ES-I3 (cell line): ENCODE data around the gene ZNF787.
"Not testable (repeated sequence)": the region's sequence is repeated elsewhere in the genome, so short reads cannot be mapped to it uniquely, and the experiment has no call there.

ENCODE experiments used
- H3K36me3 ChIP-seq: 2 replicates; pipeline ENCODE4 v1.6.1; 2013; ENCODE audit warnings: mild to moderate bottlenecking, low read length, control low read depth, moderate library complexity; ENCODE audit not compliant: insufficient read depth
- H3K4me1 ChIP-seq: 2 replicates; pipeline ENCODE4 v1.6.1; 2013; ENCODE audit warnings: mild to moderate bottlenecking, control low read depth, low read length; ENCODE audit not compliant: insufficient read depth
- H3K9ac ChIP-seq: 2 replicates; pipeline ENCODE4 v1.6.1; 2013; ENCODE audit warnings: low read depth, mild to moderate bottlenecking, low read length, moderate library complexity
- H3K9me3 ChIP-seq: 2 replicates; pipeline ENCODE4 v1.6.1; 2013; ENCODE audit warnings: mild to moderate bottlenecking, low read length, moderate library complexity; ENCODE audit not compliant: control insufficient read depth, insufficient read depth

ZNF787 gene

DNA sequence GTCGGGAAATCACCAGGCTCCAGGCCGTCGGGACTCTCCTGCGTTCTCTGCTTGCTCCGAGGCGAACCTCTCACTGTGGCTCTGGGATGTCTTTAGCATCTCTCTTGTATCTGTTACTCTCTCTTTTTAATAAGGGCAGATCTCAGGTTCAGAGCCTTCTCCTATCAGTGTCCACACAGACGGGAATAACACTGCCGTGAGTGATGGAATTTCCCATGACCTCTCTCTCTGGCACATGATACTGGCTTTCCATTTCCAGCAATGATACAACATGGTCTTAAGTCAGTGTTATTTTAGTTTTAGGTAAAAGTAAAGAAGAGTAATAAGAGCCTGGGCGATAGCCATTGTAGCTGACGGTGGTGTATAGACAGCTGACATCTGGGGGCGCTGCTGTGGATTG, 29.3 kb upstream of the ZNF787 start:
- Histone ChIP-seq H3K9ac (no peak overlapping the region), H3K9me3 (no peaks in the 10 kb centered on the region), H3K36me3 (no peaks in the 10 kb centered on the region; the same call in 1 of the 2 replicates), H3K4me1 (peaks cover 13% of the 10 kb centered on the region; the same call in 1 of the 2 replicates)

DNA sequence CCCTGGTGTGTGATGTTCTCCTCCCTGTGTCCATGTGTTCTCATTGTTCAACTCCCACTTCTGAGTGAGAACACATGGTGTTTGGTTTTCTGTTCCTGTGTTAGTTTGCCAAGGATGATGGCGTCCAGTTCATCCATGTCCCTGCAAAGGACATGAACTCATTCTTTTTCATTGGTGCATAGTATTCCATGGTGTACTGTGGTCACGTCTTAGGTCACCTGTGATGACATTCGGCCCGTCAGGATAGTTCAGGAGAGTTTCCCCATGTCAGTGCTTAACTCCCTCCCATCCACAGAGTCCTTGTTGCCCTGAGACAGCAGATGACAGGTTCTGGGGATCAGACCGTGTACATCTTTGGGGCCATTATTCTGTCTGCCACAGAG, 28.6 kb upstream of the ZNF787 start:
- Histone ChIP-seq H3K9ac (no peak overlapping the region), H3K4me1 (peaks cover 13% of the 10 kb centered on the region; the same call in 1 of the 2 replicates), H3K36me3 (no peaks in the 10 kb centered on the region; the same call in 1 of the 2 replicates), H3K9me3 (no peaks in the 10 kb centered on the region)

DNA sequence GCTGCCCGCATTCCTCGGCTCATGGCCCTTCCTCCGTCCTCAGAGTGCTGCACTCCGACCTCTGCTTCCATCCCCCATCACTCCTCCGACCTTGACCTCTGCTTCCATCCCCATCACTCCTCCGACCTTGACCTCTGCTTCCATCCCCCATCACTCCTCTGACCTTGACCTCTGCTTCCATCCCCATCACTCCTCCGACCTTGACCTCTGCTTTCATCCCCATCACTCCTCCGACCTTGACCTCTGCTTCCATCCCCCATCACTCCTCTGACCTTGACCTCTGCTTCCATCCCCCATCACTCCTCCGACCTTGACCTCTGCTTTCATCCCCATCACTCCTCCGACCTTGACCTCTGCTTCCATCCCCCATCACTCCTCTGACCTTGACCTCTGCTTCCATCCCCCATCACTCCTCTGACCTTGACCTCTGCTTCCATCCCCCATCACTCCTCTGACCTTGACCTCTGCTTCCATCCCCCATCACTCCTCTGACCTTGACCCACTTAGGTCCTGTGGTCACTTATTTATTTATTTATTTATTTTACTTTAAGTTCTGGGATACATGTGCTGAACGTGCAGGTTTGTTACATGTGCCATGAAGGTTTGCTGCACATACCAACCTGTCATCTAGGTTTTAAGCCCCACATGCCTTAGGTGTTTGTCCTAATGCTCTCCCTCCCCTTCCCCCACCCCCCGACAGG, 28.0 kb upstream of the ZNF787 start:
- H3K36me3 ChIP-seq, H3K9me3 ChIP-seq, H3K9ac ChIP-seq: not testable (repeated sequence)
- peaks cover 13% of the 10 kb centered on the region; the same call in 1 of the 2 replicates for H3K4me1 ChIP-seq

DNA sequence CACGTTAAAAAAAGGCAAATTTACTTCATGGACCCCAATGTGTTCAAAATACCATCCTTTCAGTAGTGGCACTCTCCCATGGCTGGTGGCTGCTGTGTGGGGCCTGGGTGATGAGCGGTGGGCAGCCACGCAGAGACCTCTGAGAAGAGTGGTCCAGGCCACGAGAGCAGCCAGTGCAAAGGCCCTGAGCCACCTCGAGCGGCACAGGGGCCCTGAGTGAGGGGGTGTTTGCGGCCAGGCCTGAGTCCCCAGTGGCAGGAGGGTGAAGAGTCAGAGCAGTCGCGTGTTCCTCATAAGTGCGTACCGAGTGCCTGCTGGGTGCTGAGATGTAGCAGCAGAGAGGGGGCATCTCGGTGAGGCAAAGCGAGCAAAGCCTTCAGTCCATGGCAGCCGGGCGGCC, 27.0 kb upstream of the ZNF787 start:
- Histone ChIP-seq H3K4me1 (peaks cover 7% of the 10 kb centered on the region; the same call in 1 of the 2 replicates), H3K9me3 (no peaks in the 10 kb centered on the region), H3K36me3 (no peaks in the 10 kb centered on the region; the same call in 1 of the 2 replicates), H3K9ac (no peak overlapping the region)

DNA sequence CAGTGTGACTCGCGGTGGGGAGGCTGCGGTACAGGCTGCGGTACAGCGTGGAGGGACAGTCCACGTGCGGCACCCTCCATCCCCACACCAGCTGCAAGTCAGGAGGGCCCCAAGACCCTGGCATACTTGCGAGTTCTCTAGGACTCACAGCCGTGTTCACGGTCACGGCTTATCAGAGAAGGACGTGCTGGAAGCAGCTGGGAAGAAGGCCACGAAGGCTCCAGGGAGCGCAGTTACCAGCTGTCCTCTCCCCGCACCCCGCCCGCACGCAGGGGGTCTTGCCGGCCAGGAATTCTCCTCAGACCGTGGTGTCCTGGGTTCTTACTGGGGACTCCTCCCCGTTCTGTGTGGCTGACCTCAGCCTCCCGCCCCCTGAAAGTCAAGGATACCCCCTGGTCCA, 26.2 kb upstream of the ZNF787 start:
- no peaks in the 10 kb centered on the region; the same call in 1 of the 2 replicates for H3K36me3 ChIP-seq
- no peaks in the 10 kb centered on the region for H3K9me3 ChIP-seq
- H3K9ac ChIP-seq = no peak overlapping the region
- no peaks in the 10 kb centered on the region for H3K4me1 ChIP-seq

- Histone ChIP-seq H3K9me3 (no peaks in the 10 kb centered on the region), H3K4me1 (no peaks in the 10 kb centered on the region), H3K36me3 (no peaks in the 10 kb centered on the region; the same call in 1 of the 2 replicates), H3K9ac (no peak overlapping the region)
These were observed 25.8 kb upstream of the ZNF787 start for GRCh38 chr19:56146904-56147303.

DNA sequence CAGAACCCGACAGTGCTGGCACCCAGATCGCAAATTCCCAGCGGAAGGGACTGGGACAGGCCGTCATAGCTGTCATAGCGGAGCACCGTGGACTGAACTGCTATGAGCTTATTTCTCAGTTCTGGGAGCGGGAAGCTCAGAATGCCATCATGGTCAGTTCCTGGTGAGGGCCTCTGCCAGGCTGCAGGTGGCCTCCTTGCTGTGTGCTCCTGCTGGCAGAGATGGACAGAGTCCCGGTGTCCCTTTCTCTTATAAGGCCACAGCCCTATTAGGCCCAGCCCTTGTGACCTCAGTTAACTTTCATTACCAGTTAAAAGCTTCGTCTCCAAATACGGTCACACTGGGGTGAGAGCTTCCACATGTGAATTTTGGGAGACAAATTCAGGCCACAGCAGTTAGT, 24.6 kb upstream of the ZNF787 start:
- no peaks in the 10 kb centered on the region for H3K9me3 ChIP-seq
- no peak overlapping the region for H3K9ac ChIP-seq
- no peaks in the 10 kb centered on the region; the same call in 1 of the 2 replicates for H3K36me3 ChIP-seq
- no peaks in the 10 kb centered on the region for H3K4me1 ChIP-seq

GRCh38 chr19:56144831-56145230, 23.7 kb upstream of the ZNF787 start:
- no peaks in the 10 kb centered on the region for H3K4me1 ChIP-seq
- no peaks in the 10 kb centered on the region for H3K9me3 ChIP-seq
- no peak overlapping the region for H3K9ac ChIP-seq
- no peaks in the 10 kb centered on the region; the same call in 1 of the 2 replicates for H3K36me3 ChIP-seq

- Histone ChIP-seq H3K9ac (no peak overlapping the region), H3K4me1 (no peaks in the 10 kb centered on the region), H3K9me3 (no peaks in the 10 kb centered on the region), H3K36me3 (no peaks in the 10 kb centered on the region; the same call in 1 of the 2 replicates)
These were observed 23.3 kb upstream of the ZNF787 start for GRCh38 chr19:56144376-56144775.

- no peaks in the 10 kb centered on the region for H3K4me1 ChIP-seq
- H3K36me3 ChIP-seq = no peaks in the 10 kb centered on the region
- no peaks in the 10 kb centered on the region for H3K9me3 ChIP-seq
- no peak overlapping the region for H3K9ac ChIP-seq
These were observed 21.9 kb upstream of the ZNF787 start for GRCh38 chr19:56142897-56143434.

DNA sequence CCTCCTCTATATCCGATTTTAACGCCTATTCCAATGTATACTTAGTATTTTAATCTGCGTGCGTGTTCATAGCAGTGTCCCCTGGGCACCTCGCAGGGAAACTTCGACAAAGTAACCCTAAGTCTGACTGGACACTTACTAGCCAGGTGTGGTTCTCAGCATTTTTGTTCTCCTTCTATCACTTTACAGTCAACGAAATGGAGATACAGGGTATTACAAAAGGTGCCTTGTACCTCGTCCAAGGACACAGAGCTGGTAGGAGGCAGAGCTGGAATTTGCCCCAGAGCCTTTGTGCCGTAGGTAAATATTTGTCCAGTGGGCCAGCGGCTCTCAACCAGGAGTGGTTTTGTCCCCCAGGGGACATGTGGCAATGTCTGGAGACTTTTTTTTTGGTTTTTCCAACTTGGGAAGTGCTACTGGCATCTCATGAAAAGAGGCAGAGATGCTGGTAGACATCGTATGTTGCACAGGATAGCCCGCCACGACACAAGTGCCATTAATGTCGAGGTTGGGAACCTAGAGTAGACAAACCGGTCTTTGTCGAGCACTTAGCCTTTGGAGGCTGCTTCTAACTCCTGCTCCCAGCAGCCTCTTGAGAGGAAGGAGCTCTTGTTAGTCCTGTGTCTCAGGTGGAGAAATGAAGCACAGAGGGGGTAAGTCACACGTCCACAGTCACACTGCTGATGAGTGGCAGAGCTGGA, 21.1 kb upstream of the ZNF787 start:
- peak overlapping the region; percentile 61; the same call in 1 of the 2 replicates for H3K9ac ChIP-seq
- H3K9me3 ChIP-seq = no peaks in the 10 kb centered on the region
- H3K4me1 ChIP-seq = no peaks in the 10 kb centered on the region; the same call in 1 of the 2 replicates
- H3K36me3 ChIP-seq = no peaks in the 10 kb centered on the region

DNA sequence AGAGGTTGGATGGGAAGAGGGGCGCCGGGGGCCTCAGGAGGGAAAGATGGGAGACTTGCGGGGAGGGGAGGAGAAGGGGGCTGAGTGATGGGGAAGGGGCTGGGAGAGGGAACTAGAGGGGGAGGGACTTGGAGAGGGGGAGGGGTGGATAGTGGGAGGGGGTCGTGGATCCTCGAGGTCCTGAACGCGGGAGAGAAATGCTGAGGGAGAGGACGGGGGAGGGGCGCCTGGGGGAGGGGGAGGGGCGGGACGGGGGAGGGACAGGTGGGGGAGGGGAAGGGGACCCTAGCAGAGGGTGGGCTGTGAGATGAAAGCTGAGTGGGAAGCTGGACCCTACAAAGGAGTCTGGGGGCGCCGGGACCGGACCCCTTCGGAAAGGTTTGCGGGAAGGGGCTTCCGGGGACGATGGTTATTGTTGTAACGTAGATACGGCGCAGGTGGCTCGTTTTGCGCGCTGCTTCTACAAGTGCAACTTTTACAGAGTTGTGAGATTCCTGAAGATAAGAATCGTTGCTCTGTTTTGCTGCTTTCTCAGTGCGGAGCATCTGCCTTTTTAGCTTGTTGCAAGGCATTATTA, 20.4 kb upstream of the ZNF787 start:
- H3K36me3 ChIP-seq = no peaks in the 10 kb centered on the region
- H3K9me3 ChIP-seq = no peaks in the 10 kb centered on the region
- H3K4me1 ChIP-seq = no peaks in the 10 kb centered on the region; the same call in 1 of the 2 replicates
- peak overlapping the region; percentile 61 for H3K9ac ChIP-seq

GRCh38 chr19:56140583-56141416, 19.7 kb upstream of the ZNF787 start, which contains the start of gene ZNF444:
Gene ZNF444, plus strand, starts transcription at chr19:56141287. Its CDS starts 5,625 bp downstream, at chr19:56146912.
- Histone ChIP-seq H3K9me3 (no peaks in the 10 kb centered on the region), H3K36me3 (no peaks in the 10 kb centered on the region), H3K9ac (peak within 1 kb of the TSS; percentile 61), H3K4me1 (peaks cover 5% of the 10 kb centered on the region)
